OCI-LY1 (cell line): ENCODE results near the gene STX5.

Experiments
- EZH2 ChIP-seq: fragments of 200-600 bp; sonication (generic), shearing (Covaris generic); IDR thresholded peaks from 2 replicates; pipeline ENCODE4 v1.8.0; 2017; ENCODE audit warnings: borderline replicate concordance, mixed run types, mild to moderate bottlenecking, antibody characterized with exemption, low read length, moderate library complexity, mixed read lengths
- TF ChIP-seq, protein P1 (sequence below): fragments of 200-600 bp; sonication (generic), shearing (Covaris generic); IDR thresholded peaks from 2 replicates; pipeline ENCODE4 v1.5.1; 2017; ENCODE audit warnings: mild to moderate bottlenecking, antibody characterized with exemption, low read length, moderate library complexity, mixed read lengths

DNA sequence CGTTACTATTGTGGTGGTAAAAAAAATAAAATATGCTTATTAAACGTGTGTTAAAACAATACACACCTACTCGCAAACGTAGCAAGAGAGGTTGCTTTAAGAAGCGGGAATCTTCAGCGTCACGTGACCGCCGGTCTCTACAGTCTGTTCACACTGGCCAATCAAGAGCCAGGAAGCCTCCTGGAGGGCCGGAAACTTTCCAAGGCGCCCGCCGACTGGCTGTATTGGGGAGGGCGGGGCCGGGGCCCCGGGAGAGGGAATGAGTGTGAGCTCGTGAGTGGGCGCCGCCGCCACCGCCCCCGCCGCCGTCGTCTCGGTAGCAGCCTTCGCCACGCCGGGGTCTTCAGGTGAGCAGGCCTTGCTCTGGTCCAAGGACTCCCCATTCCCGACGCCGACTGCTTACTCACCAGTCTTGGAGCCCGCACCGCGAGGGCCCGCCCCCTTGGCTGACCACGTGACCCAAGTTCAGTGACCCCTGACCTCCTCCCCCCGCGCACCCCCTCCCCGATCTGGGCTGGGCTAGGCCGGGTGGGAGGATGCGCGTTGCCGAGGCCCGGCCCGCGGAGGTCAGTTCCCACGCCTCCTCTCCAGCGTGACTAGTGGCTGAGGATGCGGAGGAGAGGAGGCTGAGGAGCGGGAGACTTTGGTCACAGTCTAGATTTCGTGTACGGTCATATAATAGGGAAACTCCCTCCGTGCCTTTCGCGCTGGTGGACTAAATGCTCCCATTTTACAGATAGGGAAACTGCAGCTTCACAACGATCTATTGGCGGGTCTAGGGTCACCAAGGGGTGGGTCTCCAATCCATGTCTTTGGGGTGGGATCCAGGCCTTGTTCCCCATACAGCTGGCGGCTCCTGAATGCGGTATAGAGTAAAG is 60.5 kb downstream of the STX5 start, which contains the start of gene TAF6L:
- TF ChIP-seq, protein P1, sequence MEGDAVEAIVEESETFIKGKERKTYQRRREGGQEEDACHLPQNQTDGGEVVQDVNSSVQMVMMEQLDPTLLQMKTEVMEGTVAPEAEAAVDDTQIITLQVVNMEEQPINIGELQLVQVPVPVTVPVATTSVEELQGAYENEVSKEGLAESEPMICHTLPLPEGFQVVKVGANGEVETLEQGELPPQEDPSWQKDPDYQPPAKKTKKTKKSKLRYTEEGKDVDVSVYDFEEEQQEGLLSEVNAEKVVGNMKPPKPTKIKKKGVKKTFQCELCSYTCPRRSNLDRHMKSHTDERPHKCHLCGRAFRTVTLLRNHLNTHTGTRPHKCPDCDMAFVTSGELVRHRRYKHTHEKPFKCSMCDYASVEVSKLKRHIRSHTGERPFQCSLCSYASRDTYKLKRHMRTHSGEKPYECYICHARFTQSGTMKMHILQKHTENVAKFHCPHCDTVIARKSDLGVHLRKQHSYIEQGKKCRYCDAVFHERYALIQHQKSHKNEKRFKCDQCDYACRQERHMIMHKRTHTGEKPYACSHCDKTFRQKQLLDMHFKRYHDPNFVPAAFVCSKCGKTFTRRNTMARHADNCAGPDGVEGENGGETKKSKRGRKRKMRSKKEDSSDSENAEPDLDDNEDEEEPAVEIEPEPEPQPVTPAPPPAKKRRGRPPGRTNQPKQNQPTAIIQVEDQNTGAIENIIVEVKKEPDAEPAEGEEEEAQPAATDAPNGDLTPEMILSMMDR = no peak
- no peak for TF ChIP-seq EZH2
